ENCODE data around the gene CATSPER2.
"Not testable (repeated sequence)": the region's sequence is repeated elsewhere in the genome, so short reads cannot be mapped to it uniquely, and the experiment has no call there.

GRCh38 chr15:43638464-43639204, 10.0 kb downstream of the CATSPER2 start:
- not testable (repeated sequence) for TF ChIP-seq CTCF (conservative IDR thresholded peaks at IDR 0.05; ENCODE audit: low read depth, low read length); EZH2phosphoT487 (IDR thresholded peaks at IDR 0.05; ENCODE audit: borderline replicate concordance, low read length)
